ENCODE data around the gene PLXND1. TPM values are rescaled to one million over a fixed set of nuclear protein-coding genes. Genes with fewer than 3 reads are reported as not detected.

PLXND1 gene
- total RNA-seq: 100 to 1,000 TPM in 1 of 2 donors, 10 to 100 TPM in 1; 47.7 to 135 TPM

- peak within 1 kb of the TSS; percentile 45 to 79 (median 70) for H3K27ac ChIP-seq
- no peaks in the 10 kb centered on the region for H3K27me3 ChIP-seq
- peak within 1 kb of the TSS; percentile 29 to 47 for H3K4me3 ChIP-seq
- DNase-seq (peak; percentile 51 to 70 (median 60)), ATAC-seq (peak; percentile 61)
- intact Hi-C loops (cut with DNase I): no loop called here
- H3K36me3 ChIP-seq (replicated peaks in 1 of 2; ENCODE audit: insufficient read depth in 1 of 2, low read depth in 2 of 2): no peaks in the 10 kb centered on the region
- H3K4me1 ChIP-seq: peaks cover 50% of the 10 kb centered on the region
- 1 to 5% methylated on average over 39 to 44 of the region's 96 CpGs for WGBS, 2 donors
- no peak for TF ChIP-seq CTCF (IDR thresholded peaks at IDR 0.05)
- TF ChIP-seq POLR2A (IDR thresholded peaks at IDR 0.05): peak in 2 of 3 donors; percentile 50 to 73
- H3K9me3 ChIP-seq: no peaks in the 10 kb centered on the region
Observed at GRCh38 chr3:129606636-129607390, at the start of gene PLXND1. TSS of gene PLXND1 (minus strand) at chr3:129606676. CDS start at chr3:129606639, 37 bp downstream.

GRCh38 chr3:129655291-129655700 lies 48.8 kb upstream of the PLXND1 start:
- ATAC-seq (no peak), DNase-seq (peak in 1 of 4 donors; percentile 9)
- TF ChIP-seq POLR2A (IDR thresholded peaks at IDR 0.05) (no peak), CTCF (IDR thresholded peaks at IDR 0.05) (no peak)
- Histone ChIP-seq H3K36me3 (replicated peaks in 1 of 2; ENCODE audit: insufficient read depth in 1 of 2, low read depth in 2 of 2) (peaks cover 0 to 2% of the 10 kb centered on the region in 2 donors), H3K4me1 (peaks cover 23% of the 10 kb centered on the region), H3K27me3 (no peaks in the 10 kb centered on the region), H3K27ac (no peak overlapping the region), H3K4me3 (no peak overlapping the region), H3K9me3 (no peaks in the 10 kb centered on the region)
- WGBS, 2 donors: 66 to 69% methylated on average over 4 of the region's 4 CpGs
- intact Hi-C loops (cut with DNase I): no loop called here

- H3K9me3 ChIP-seq: no peaks in the 10 kb centered on the region
- 88 to 100% methylated on average over 1 of the region's 1 CpG for WGBS, 2 donors
- H3K36me3 ChIP-seq (replicated peaks in 1 of 2; ENCODE audit: insufficient read depth in 1 of 2, low read depth in 2 of 2): peaks cover 0 to 2% of the 10 kb centered on the region in 2 donors
- H3K27me3 ChIP-seq: no peaks in the 10 kb centered on the region
- no peak for DNase-seq
- no peak for TF ChIP-seq POLR2A (IDR thresholded peaks at IDR 0.05)
- no peak overlapping the region for H3K4me3 ChIP-seq
- intact Hi-C loops (cut with DNase I): no loop called here
- ATAC-seq: no peak
- H3K4me1 ChIP-seq: peaks cover 23% of the 10 kb centered on the region
- H3K27ac ChIP-seq: no peak overlapping the region
Observed at GRCh38 chr3:129654131-129654530, 47.7 kb upstream of the PLXND1 start.

- TF ChIP-seq CTCF (IDR thresholded peaks at IDR 0.05): no peak
- no peak for TF ChIP-seq POLR2A (IDR thresholded peaks at IDR 0.05)
- WGBS, 2 donors: 63 to 86% methylated on average over 1 of the region's 1 CpG
Observed at GRCh38 chr3:129653019-129653418, 46.5 kb upstream of the PLXND1 start.

GRCh38 chr3:129651435-129652202 lies 45.1 kb upstream of the PLXND1 start:
- H3K36me3 ChIP-seq (replicated peaks in 1 of 2; ENCODE audit: insufficient read depth in 1 of 2, low read depth in 2 of 2): peaks cover 0 to 2% of the 10 kb centered on the region in 2 donors
- no peak for ATAC-seq
- intact Hi-C loops (cut with DNase I): no loop called here
- H3K4me3 ChIP-seq: no peak overlapping the region
- 81 to 90% methylated on average over 8 of the region's 8 CpGs for WGBS, 2 donors
- TF ChIP-seq POLR2A (IDR thresholded peaks at IDR 0.05) (no peak), CTCF (IDR thresholded peaks at IDR 0.05) (no peak)
- H3K9me3 ChIP-seq: no peaks in the 10 kb centered on the region
- no peak for DNase-seq
- peaks cover 10% of the 10 kb centered on the region for H3K4me1 ChIP-seq
- no peaks in the 10 kb centered on the region for H3K27me3 ChIP-seq
- H3K27ac ChIP-seq: no peak overlapping the region

More at GRCh38 chr3:129653019-129653418, 46.5 kb upstream of the PLXND1 start:
- Histone ChIP-seq H3K27ac (no peak overlapping the region), H3K4me1 (peaks cover 18% of the 10 kb centered on the region), H3K4me3 (no peak overlapping the region), H3K9me3 (no peaks in the 10 kb centered on the region), H3K27me3 (no peaks in the 10 kb centered on the region), H3K36me3 (replicated peaks in 1 of 2; ENCODE audit: insufficient read depth in 1 of 2, low read depth in 2 of 2) (peaks cover 0 to 2% of the 10 kb centered on the region in 2 donors)
- intact Hi-C loops (cut with DNase I): no loop called here
- ATAC-seq: no peak
- DNase-seq: no peak

Measured in body of pancreas (tissue), 4 donors.